Endothelial cell (in vitro differentiated cells): ENCODE data around the gene LIX1L. TPM values are rescaled to one million over a fixed set of nuclear protein-coding genes. Genes with fewer than 3 reads are reported as not detected.

ENCODE experiments used
- DNase-seq: peaks from one replicate; pipeline ENCODE4 v3.0.0; 2021; ENCODE audit warnings: low spot score
- H3K27ac Mint-ChIP-seq: one replicate; pipeline ENCODE4 v1.8.0; 2021; ENCODE audit warnings: mixed read lengths, inconsistent platforms; ENCODE audit not compliant: unreplicated experiment
- H3K27me3 Mint-ChIP-seq: one replicate; pipeline ENCODE4 v1.8.0; 2021; ENCODE audit warnings: mild to moderate bottlenecking, moderate library complexity, mixed read lengths, inconsistent platforms; ENCODE audit not compliant: unreplicated experiment
- H3K36me3 Mint-ChIP-seq: one replicate; pipeline ENCODE4 v1.8.0; 2021; ENCODE audit warnings: mild to moderate bottlenecking, low read depth, mixed read lengths, inconsistent platforms; ENCODE audit not compliant: unreplicated experiment
- H3K4me1 Mint-ChIP-seq: one replicate; pipeline ENCODE4 v1.8.0; 2021; ENCODE audit warnings: mild to moderate bottlenecking, mixed read lengths, inconsistent platforms; ENCODE audit not compliant: unreplicated experiment
- H3K4me3 Mint-ChIP-seq: one replicate; pipeline ENCODE4 v1.8.0; 2021; ENCODE audit warnings: mild to moderate bottlenecking, mixed read lengths, inconsistent platforms; ENCODE audit not compliant: unreplicated experiment
- H3K9me3 Mint-ChIP-seq: one replicate; pipeline ENCODE4 v1.8.0; 2021; ENCODE audit warnings: mixed read lengths, inconsistent platforms; ENCODE audit not compliant: unreplicated experiment
- CTCF ChIP-seq: fragments of 200-600 bp; sonication (generic); IDR thresholded peaks from one replicate; pipeline ENCODE4 v1.5.0; 2021; ENCODE audit warnings: antibody characterized with exemption; ENCODE audit not compliant: unreplicated experiment
- total RNA-seq: library from RNA; stranded (reverse); fragmentation: NEBNext Ultra II Directional; extraction: Animal tissue kit (Norgen Biotek cat#: 25700); gene quantifications from one replicate; pipeline ENCODE4 v1.2.1, GENCODE V29; 2021; ENCODE audit not compliant: unreplicated experiment

The LIX1L gene
- total RNA-seq, 1 donor from 2014 or later: 83.3 TPM

- peak overlapping the region; percentile 24 for H3K4me3 Mint-ChIP-seq
- no peak for DNase-seq
- no peaks in the 10 kb centered on the region for H3K9me3 Mint-ChIP-seq
- peaks cover 35% of the 10 kb centered on the region for H3K36me3 Mint-ChIP-seq
- H3K4me1 Mint-ChIP-seq: peaks cover 21% of the 10 kb centered on the region
- no peak for TF ChIP-seq CTCF
- no peak overlapping the region for H3K27ac Mint-ChIP-seq
- H3K27me3 Mint-ChIP-seq: peaks cover 2% of the 10 kb centered on the region
Measured at GRCh38 chr1:145912128-145912641, 45.6 kb downstream of the LIX1L start.

- Mint-ChIP-seq H3K27me3 (peaks cover 3% of the 10 kb centered on the region), H3K36me3 (peaks cover 21% of the 10 kb centered on the region), H3K9me3 (no peaks in the 10 kb centered on the region), H3K27ac (no peak overlapping the region), H3K4me1 (peaks cover 18% of the 10 kb centered on the region), H3K4me3 (no peak overlapping the region)
- no peak for DNase-seq
- TF ChIP-seq CTCF: no peak
Measured at GRCh38 chr1:145908653-145909052, 49.2 kb downstream of the LIX1L start.

GRCh38 chr1:145906954-145907753 lies 50.7 kb downstream of the LIX1L start:
- Mint-ChIP-seq H3K9me3 (no peaks in the 10 kb centered on the region), H3K27ac (no peak overlapping the region), H3K36me3 (peaks cover 18% of the 10 kb centered on the region), H3K4me1 (peaks cover 18% of the 10 kb centered on the region), H3K27me3 (peaks cover 3% of the 10 kb centered on the region), H3K4me3 (no peak overlapping the region)
- TF ChIP-seq CTCF: no peak
- no peak for DNase-seq

- Mint-ChIP-seq H3K36me3 (peaks cover 19% of the 10 kb centered on the region), H3K27me3 (peaks cover 1% of the 10 kb centered on the region), H3K27ac (no peak overlapping the region), H3K9me3 (no peaks in the 10 kb centered on the region), H3K4me1 (peaks cover 6% of the 10 kb centered on the region), H3K4me3 (no peak overlapping the region)
- TF ChIP-seq CTCF: no peak
- DNase-seq: no peak
Measured at GRCh38 chr1:145901312-145902021, 56.4 kb downstream of the LIX1L start.

GRCh38 chr1:145898756-145899155 lies 59.1 kb downstream of the LIX1L start:
- Mint-ChIP-seq H3K27me3 (peaks cover 4% of the 10 kb centered on the region), H3K36me3 (peaks cover 24% of the 10 kb centered on the region), H3K27ac (no peak overlapping the region), H3K9me3 (no peaks in the 10 kb centered on the region), H3K4me3 (no peak overlapping the region), H3K4me1 (peaks cover 12% of the 10 kb centered on the region)
- TF ChIP-seq CTCF: no peak
- no peak for DNase-seq
